A549 (cell line): Measurements from ENCODE around the gene SPIN1. TPM values are rescaled to one million over a fixed set of nuclear protein-coding genes. Genes with fewer than 3 reads are reported as not detected.
A peak's percentile ranks its signal among the peaks of the same experiment; 100 is the strongest.

Source experiments
- ATAC-seq, 2 experiments: fragments of 200-7000 bp in 1 of 2; fragments of >200 bp in 1 of 2; cut with Nextera tagmentation in 1 of 2; cut with Tn5 transposase in 1 of 2; 3 replicates each; pipeline versions ENCODE4 v1.8.0 to v1.9.1; 2018 to 2020; ENCODE audit warnings: mild to moderate bottlenecking in 1 of 2, moderate library complexity in 1 of 2
- CTCF ChIA-PET: fragments of 300-600 bp; sonication (Branson Sonifier 250); formaldehyde crosslinking; extraction: SDS; loops from one replicate; lab custom pipeline; 2021; ENCODE audit warnings: antibody characterized with exemption, inconsistent platforms; lab: Yijun Ruan, JAX
- POLR2A ChIA-PET: fragments of 350-600 bp; formaldehyde crosslinking; extraction: SDS; loops from one replicate; lab custom pipeline; 2021; ENCODE audit warnings: antibody characterized with exemption, inconsistent platforms; lab: Yijun Ruan, JAX
- DNase-seq, 2 experiments: peaks; one replicate each; pipeline versions ENCODE4 v3.0.0 to v3.0.0-alpha.2; 2011 to 2016; ENCODE audit warnings: low read depth in 1 of 2, low spot score in 1 of 2
- FAIRE-seq: peaks from 2 replicates; lab custom pipeline; 2011; peaks lifted over from hg19 to GRCh38; lab: Jason Lieb, UNC
- H3K27ac ChIP-seq, 2 experiments: fragments of >200 bp; sonication (Bioruptor Twin); formaldehyde crosslinking; 3 replicates each; pipeline ENCODE4 v1.5.1; 2016 to 2017
- H3K4me1 ChIP-seq: fragments of >200 bp; sonication (Bioruptor Twin); formaldehyde crosslinking; 3 replicates; pipeline ENCODE4 v1.6.1; 2016
- H3K4me2 ChIP-seq: fragments of >200 bp; sonication (Bioruptor Twin); formaldehyde crosslinking; 3 replicates; pipeline ENCODE4 v1.6.1; 2016
- H3K4me3 ChIP-seq: fragments of >200 bp; sonication (Bioruptor Twin); formaldehyde crosslinking; 3 replicates; pipeline ENCODE4 v1.5.1; 2016
- H3K9me3 ChIP-seq: fragments of >200 bp; sonication (Bioruptor Twin); formaldehyde crosslinking; 3 replicates; pipeline ENCODE4 v1.6.1; 2016
- BHLHE40 ChIP-seq: IDR thresholded peaks from 2 replicates; pipeline ENCODE4 v1.6.1; 2012; ENCODE audit warnings: low read depth, low read length, inconsistent platforms
- CEBPB ChIP-seq, 2 experiments: fragments of >200 bp in 1 of 2; sonication (Bioruptor Twin) in 1 of 2; formaldehyde crosslinking in 1 of 2; IDR thresholded peaks; 2 replicates each; pipeline ENCODE4 v1.6.1; 2012 to 2016
- CHD2 ChIP-seq: fragments of 150-350 bp; IDR thresholded peaks from 2 replicates; pipeline ENCODE4 v1.6.1; 2014; ENCODE audit warnings: low read length; ENCODE audit not compliant: partially characterized antibody
- CHD4 ChIP-seq: fragments of 200-600 bp; sonication (generic); IDR thresholded peaks from 2 replicates; pipeline ENCODE4 v1.6.1; 2016; ENCODE audit warnings: antibody characterized with exemption, mild to moderate bottlenecking, borderline replicate concordance
- EHF ChIP-seq: fragments of 250-450 bp; sonication (Bioruptor Pico); IDR thresholded peaks from 2 replicates; pipeline ENCODE4 v1.5.0; 2020; ENCODE audit warnings: mild to moderate bottlenecking
- EHMT2 ChIP-seq: fragments of 200-600 bp; sonication (generic); IDR thresholded peaks from 2 replicates; pipeline ENCODE4 v1.6.1; 2016; ENCODE audit warnings: antibody characterized with exemption, low read depth, mild to moderate bottlenecking, moderate library complexity
- ELK1 ChIP-seq: fragments of 150-350 bp; IDR thresholded peaks from 2 replicates; pipeline ENCODE4 v1.6.1; 2014; ENCODE audit warnings: low read depth, mild to moderate bottlenecking, low read length
- EP300 ChIP-seq, 2 experiments: fragments of >200 bp; sonication (Bioruptor Twin); formaldehyde crosslinking; IDR thresholded peaks; 2 replicates in 1 of 2; 3 replicates in 1 of 2; pipeline ENCODE4 v1.6.1; 2016 to 2017
- FOSB ChIP-seq: fragments of 250-450 bp; sonication (Bioruptor Pico); IDR thresholded peaks from 2 replicates; pipeline ENCODE4 v1.5.0; 2020; ENCODE audit warnings: mild to moderate bottlenecking, moderate library complexity
- HDAC2 ChIP-seq: fragments of 200-600 bp; sonication (generic); IDR thresholded peaks from 2 replicates; pipeline ENCODE4 v1.6.1; 2016
- HEYL ChIP-seq: fragments of 250-450 bp; sonication (Bioruptor Pico); IDR thresholded peaks from 2 replicates; pipeline ENCODE4 v1.8.0; 2021; ENCODE audit warnings: mild to moderate bottlenecking, moderate library complexity
- HOXB13 ChIP-seq: fragments of 250-450 bp; sonication (Bioruptor Pico); IDR thresholded peaks from 2 replicates; pipeline ENCODE4 v1.5.0; 2020; ENCODE audit warnings: low read depth, mild to moderate bottlenecking, moderate library complexity
- HOXB5 ChIP-seq: fragments of 250-450 bp; sonication (Bioruptor Pico); IDR thresholded peaks from 2 replicates; pipeline ENCODE4 v1.5.0; 2020; ENCODE audit warnings: mild to moderate bottlenecking, moderate library complexity
- JUN ChIP-seq, 2 experiments: fragments of >200 bp; sonication (Bioruptor Twin); formaldehyde crosslinking; IDR thresholded peaks; 2 replicates in 1 of 2; 3 replicates in 1 of 2; pipeline ENCODE4 v1.6.1; 2016 to 2017
- JUNB ChIP-seq: fragments of >200 bp; sonication (Bioruptor Twin); formaldehyde crosslinking; IDR thresholded peaks from 2 replicates; pipeline ENCODE4 v1.6.1; 2016
- KDM5A ChIP-seq: fragments of 200-600 bp; sonication (generic); IDR thresholded peaks from 2 replicates; pipeline ENCODE4 v1.6.1; 2016; ENCODE audit warnings: antibody characterized with exemption, mild to moderate bottlenecking
- MAFK ChIP-seq: fragments of 450-650 bp; IDR thresholded peaks from 2 replicates; pipeline ENCODE4 v1.6.1; 2014; ENCODE audit not compliant: partially characterized antibody
- MAX ChIP-seq: IDR thresholded peaks from 2 replicates; pipeline ENCODE4 v1.6.1; 2012
- NR3C1 ChIP-seq: fragments of >200 bp; sonication (Bioruptor Twin); formaldehyde crosslinking; IDR thresholded peaks from 3 replicates; pipeline ENCODE4 v1.6.1; 2017
- POLR2A ChIP-seq: IDR thresholded peaks from 2 replicates; pipeline ENCODE4 v1.6.1; 2012; ENCODE audit warnings: mild to moderate bottlenecking, low read length
- POLR2AphosphoS2 ChIP-seq: conservative IDR thresholded peaks from 2 replicates; pipeline ENCODE4 v1.6.1; 2012; ENCODE audit warnings: low read length, improper control_type of control experiment, inconsistent platforms
- RAD21 ChIP-seq, 2 experiments: fragments of >200 bp in 1 of 2; sonication (Bioruptor Twin) in 1 of 2; formaldehyde crosslinking in 1 of 2; IDR thresholded peaks in 1 of 2; conservative IDR thresholded peaks in 1 of 2; 2 replicates in 1 of 2; 3 replicates in 1 of 2; pipeline ENCODE4 v1.6.1; 2012 to 2018; ENCODE audit warnings: inconsistent platforms in 1 of 2
- RARB ChIP-seq: fragments of 250-450 bp; sonication (Bioruptor Pico); IDR thresholded peaks from 2 replicates; pipeline ENCODE4 v1.8.0; 2021; ENCODE audit warnings: mild to moderate bottlenecking, moderate library complexity
- RCOR1 ChIP-seq: fragments of 150-350 bp; IDR thresholded peaks from 2 replicates; pipeline ENCODE4 v1.6.1; 2014; ENCODE audit warnings: antibody characterized with exemption, low read length, low read depth
- RNF2 ChIP-seq: fragments of 200-600 bp; sonication (generic); IDR thresholded peaks from 2 replicates; pipeline ENCODE4 v1.6.1; 2016; ENCODE audit warnings: low read depth, mild to moderate bottlenecking, antibody characterized with exemption, moderate library complexity, borderline replicate concordance
- SMC3 ChIP-seq: fragments of >200 bp; sonication (Bioruptor Twin); formaldehyde crosslinking; IDR thresholded peaks from 3 replicates; pipeline ENCODE4 v1.6.1; 2018; ENCODE audit warnings: inconsistent platforms
- ZC3H11A ChIP-seq: fragments of 450-650 bp; IDR thresholded peaks from 2 replicates; pipeline ENCODE4 v1.6.1; 2014; ENCODE audit warnings: antibody characterized with exemption, mild to moderate bottlenecking
- ZNF302 ChIP-seq: fragments of 250-450 bp; sonication (Bioruptor Pico); IDR thresholded peaks from 2 replicates; pipeline ENCODE4 v1.9.0; 2021; ENCODE audit warnings: inconsistent platforms, mild to moderate bottlenecking, moderate library complexity
- WGBS: methylation state at CpG from one replicate; pipeline ENCODE4 v1.1.6; 2017; ENCODE audit errors: missing lambda C conversion rate; 5-methylcytosine and 5-hydroxymethylcytosine counted together
- polyA minus RNA-seq: library from RNA; depleted of rRNA, polyadenylated mRNA; stranded (reverse); fragments of >200 nt; gene quantifications from 2 replicates; pipeline ENCODE4 v1.2.3, GENCODE V29; 2011; rRNA and poly(A)+ RNA removed
- polyA plus RNA-seq, 4 experiments: library from polyadenylated mRNA; depleted of rRNA in 3 of 4; stranded (reverse); fragments of >200 nt; fragmentation: RNase III in 1 of 4; extraction: RNeasy Plus Mini Kit Qiagen cat#74134 plus additional on column Dnase treatment in 1 of 4; gene quantifications; 2 replicates in 3 of 4; 3 replicates in 1 of 4; pipeline ENCODE4 v1.2.3, GENCODE V29; 2011 to 2017
- TF ChIP-seq, protein P1 (sequence below): fragments of 450-650 bp; IDR thresholded peaks from 2 replicates; pipeline ENCODE4 v1.6.1; 2014; ENCODE audit warnings: antibody characterized with exemption
- TF ChIP-seq, protein P2 (sequence below): fragments of >200 bp; sonication (Bioruptor Twin); formaldehyde crosslinking; IDR thresholded peaks from 3 replicates; pipeline ENCODE4 v1.6.1; 2016
- TF ChIP-seq, protein P3 (sequence below): fragments of 200-600 bp; sonication (generic); IDR thresholded peaks from 2 replicates; pipeline ENCODE4 v1.6.1; 2016; ENCODE audit warnings: antibody characterized with exemption, mild to moderate bottlenecking, moderate library complexity
- TF ChIP-seq, protein P4 (sequence below): fragments of >200 bp; sonication (Bioruptor Twin); formaldehyde crosslinking; IDR thresholded peaks from 3 replicates; pipeline ENCODE4 v1.5.1; 2016

Gene SPIN1
- polyA plus RNA-seq (2011; rRNA removed) (83.4 and 83.9 TPM in 2 replicates), polyA plus RNA-seq (2017; fragmentation: RNase III; extraction: RNeasy Plus Mini Kit Qiagen cat#74134 plus additional on column Dnase treatment) (47.8 to 54.6 TPM (median 51.6 TPM) in 3 replicates), polyA minus RNA-seq (40.2 and 44.0 TPM in 2 replicates)
- polyA plus RNA-seq (2012; cell fraction: cytosol; rRNA removed), result 22.9 and 27.4 TPM in 2 replicates
- 14.4 and 26.1 TPM in 2 replicates for polyA plus RNA-seq (2012; cell fraction: nucleus; rRNA removed)

DNA sequence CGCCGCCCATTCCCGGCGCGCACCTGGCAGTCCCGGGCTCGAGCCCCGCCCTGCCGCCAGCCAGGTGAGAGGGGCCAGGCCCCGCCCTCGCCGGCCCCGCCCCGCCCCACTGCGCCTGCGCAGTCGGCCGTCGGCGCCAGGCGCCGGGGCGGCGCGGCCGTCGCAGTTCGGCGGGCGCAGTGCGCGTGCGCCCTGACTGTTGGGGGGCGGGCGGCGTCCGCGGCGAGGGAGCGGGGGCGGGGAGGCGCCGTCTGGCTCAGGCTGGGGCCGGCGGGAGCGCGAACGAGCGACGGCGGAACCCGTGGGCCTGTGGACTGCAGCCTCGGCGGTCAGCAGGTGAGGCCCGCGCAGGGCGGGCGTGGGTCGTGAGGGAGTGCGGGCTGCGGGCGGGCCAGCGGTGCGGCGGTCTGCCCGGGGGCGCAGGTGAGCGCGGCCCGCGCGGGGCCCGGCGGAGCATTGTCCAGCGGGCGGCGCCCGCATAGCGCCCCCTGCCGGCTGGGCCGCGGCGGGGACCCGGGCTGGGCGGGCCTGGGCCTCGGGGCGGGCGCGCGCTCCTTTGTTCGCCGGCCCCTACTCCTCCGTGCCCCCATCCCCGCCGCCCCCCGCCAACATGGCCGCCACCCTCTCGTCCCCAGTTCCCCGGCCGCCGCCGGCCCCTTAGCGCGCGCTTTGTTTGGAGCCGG, at the start of gene SPIN1:
TSS of gene SPIN1 (plus strand) at position 242 of the 683 bp plus-strand sequence. CDS start 38,096 bp downstream, outside the sequence.
- H3K9me3 ChIP-seq, result no peaks in the 10 kb centered on the region
- CTCF ChIA-PET, result interaction anchor here (0.6 kb wide), 4 partner anchors 10 to 566 kb away, joined by 3 read pairs; no protein-coding TSS in a partner anchor
- no CpG with 5 or more reads among the region's 106 CpGs for WGBS
- DNase-seq (peak; percentile 77), FAIRE-seq (no peak), ATAC-seq (peak; percentile 85 to 88)
- POLR2A ChIA-PET, result interaction anchor here (1.4 kb wide), 1 partner anchor 312 kb away, joined by 4 read pairs; no protein-coding TSS in a partner anchor
- H3K4me3 ChIP-seq, result peak within 1 kb of the TSS; percentile 88
- H3K4me1 ChIP-seq, result peaks cover 23% of the 10 kb centered on the region
- H3K27ac ChIP-seq, result peak within 1 kb of the TSS; percentile 99
- H3K4me2 ChIP-seq, result peak within 1 kb of the TSS; percentile 78
- TF ChIP-seq RNF2 (no peak), HEYL (CRISPR knock-in tag) (no peak), FOSB (no peak), BHLHE40 (no peak), HDAC2 (no peak), HOXB5 (CRISPR knock-in tag) (no peak), HOXB13 (CRISPR knock-in tag) (no peak), ZNF302 (CRISPR knock-in tag) (no peak), RARB (CRISPR knock-in tag) (no peak), EHMT2 (no peak), KDM5A (no peak), RCOR1 (no peak), EHF (no peak), POLR2AphosphoS2 (no peak), RAD21 (conservative IDR thresholded peaks at IDR 0.05 in 1 of 2, IDR thresholded peaks at IDR 0.05 in 1 of 2) (peak in 1 of 2 experiments; percentile 61; a peak in 3 of 5 replicates), JUNB (no peak), MAX (no peak; the same call in 1 of the 2 replicates), ZC3H11A (no peak), ELK1 (no peak), POLR2A (peak; percentile 61), CEBPB (IDR thresholded peaks at IDR 0.05) (no peak), SMC3 (peak; percentile 78; the same call in 2 of the 3 replicates), EP300 (IDR thresholded peaks at IDR 0.05) (no peak), CHD4 (no peak), CHD2 (no peak), JUN (IDR thresholded peaks at IDR 0.05) (peak; percentile 56 to 80), NR3C1 (no peak), MAFK (no peak)
- TF ChIP-seq, protein P1, sequence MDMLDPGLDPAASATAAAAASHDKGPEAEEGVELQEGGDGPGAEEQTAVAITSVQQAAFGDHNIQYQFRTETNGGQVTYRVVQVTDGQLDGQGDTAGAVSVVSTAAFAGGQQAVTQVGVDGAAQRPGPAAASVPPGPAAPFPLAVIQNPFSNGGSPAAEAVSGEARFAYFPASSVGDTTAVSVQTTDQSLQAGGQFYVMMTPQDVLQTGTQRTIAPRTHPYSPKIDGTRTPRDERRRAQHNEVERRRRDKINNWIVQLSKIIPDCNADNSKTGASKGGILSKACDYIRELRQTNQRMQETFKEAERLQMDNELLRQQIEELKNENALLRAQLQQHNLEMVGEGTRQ, result no peak
- TF ChIP-seq, protein P2, sequence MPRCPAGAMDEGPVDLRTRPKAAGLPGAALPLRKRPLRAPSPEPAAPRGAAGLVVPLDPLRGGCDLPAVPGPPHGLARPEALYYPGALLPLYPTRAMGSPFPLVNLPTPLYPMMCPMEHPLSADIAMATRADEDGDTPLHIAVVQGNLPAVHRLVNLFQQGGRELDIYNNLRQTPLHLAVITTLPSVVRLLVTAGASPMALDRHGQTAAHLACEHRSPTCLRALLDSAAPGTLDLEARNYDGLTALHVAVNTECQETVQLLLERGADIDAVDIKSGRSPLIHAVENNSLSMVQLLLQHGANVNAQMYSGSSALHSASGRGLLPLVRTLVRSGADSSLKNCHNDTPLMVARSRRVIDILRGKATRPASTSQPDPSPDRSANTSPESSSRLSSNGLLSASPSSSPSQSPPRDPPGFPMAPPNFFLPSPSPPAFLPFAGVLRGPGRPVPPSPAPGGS, result peak; percentile 30; the same call in 1 of the 3 replicates
- TF ChIP-seq, protein P3, sequence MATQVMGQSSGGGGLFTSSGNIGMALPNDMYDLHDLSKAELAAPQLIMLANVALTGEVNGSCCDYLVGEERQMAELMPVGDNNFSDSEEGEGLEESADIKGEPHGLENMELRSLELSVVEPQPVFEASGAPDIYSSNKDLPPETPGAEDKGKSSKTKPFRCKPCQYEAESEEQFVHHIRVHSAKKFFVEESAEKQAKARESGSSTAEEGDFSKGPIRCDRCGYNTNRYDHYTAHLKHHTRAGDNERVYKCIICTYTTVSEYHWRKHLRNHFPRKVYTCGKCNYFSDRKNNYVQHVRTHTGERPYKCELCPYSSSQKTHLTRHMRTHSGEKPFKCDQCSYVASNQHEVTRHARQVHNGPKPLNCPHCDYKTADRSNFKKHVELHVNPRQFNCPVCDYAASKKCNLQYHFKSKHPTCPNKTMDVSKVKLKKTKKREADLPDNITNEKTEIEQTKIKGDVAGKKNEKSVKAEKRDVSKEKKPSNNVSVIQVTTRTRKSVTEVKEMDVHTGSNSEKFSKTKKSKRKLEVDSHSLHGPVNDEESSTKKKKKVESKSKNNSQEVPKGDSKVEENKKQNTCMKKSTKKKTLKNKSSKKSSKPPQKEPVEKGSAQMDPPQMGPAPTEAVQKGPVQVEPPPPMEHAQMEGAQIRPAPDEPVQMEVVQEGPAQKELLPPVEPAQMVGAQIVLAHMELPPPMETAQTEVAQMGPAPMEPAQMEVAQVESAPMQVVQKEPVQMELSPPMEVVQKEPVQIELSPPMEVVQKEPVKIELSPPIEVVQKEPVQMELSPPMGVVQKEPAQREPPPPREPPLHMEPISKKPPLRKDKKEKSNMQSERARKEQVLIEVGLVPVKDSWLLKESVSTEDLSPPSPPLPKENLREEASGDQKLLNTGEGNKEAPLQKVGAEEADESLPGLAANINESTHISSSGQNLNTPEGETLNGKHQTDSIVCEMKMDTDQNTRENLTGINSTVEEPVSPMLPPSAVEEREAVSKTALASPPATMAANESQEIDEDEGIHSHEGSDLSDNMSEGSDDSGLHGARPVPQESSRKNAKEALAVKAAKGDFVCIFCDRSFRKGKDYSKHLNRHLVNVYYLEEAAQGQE, result no peak
- TF ChIP-seq, protein P4, sequence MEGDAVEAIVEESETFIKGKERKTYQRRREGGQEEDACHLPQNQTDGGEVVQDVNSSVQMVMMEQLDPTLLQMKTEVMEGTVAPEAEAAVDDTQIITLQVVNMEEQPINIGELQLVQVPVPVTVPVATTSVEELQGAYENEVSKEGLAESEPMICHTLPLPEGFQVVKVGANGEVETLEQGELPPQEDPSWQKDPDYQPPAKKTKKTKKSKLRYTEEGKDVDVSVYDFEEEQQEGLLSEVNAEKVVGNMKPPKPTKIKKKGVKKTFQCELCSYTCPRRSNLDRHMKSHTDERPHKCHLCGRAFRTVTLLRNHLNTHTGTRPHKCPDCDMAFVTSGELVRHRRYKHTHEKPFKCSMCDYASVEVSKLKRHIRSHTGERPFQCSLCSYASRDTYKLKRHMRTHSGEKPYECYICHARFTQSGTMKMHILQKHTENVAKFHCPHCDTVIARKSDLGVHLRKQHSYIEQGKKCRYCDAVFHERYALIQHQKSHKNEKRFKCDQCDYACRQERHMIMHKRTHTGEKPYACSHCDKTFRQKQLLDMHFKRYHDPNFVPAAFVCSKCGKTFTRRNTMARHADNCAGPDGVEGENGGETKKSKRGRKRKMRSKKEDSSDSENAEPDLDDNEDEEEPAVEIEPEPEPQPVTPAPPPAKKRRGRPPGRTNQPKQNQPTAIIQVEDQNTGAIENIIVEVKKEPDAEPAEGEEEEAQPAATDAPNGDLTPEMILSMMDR, result peak; percentile 98
